Measurements from ENCODE around the gene SPRED3.

Gene SPRED3

GRCh38 chr19:38429055-38429810, 40.7 kb downstream of the SPRED3 start:
- H3K4me3 ChIP-seq (ENCODE audit: low read depth, low read length) = no peak overlapping the region
- no peak for DNase-seq (ENCODE audit: low read depth, low spot score)
- in situ Hi-C loops (cut with HindIII; ENCODE audit: low sequenced_read_pairs) = no loop called here
- TF ChIP-seq CTCF (IDR thresholded peaks at IDR 0.05; ENCODE audit: low read depth, low read length) = no peak

GRCh38 chr19:38429811-38430156, 41.3 kb downstream of the SPRED3 start:
- no peak overlapping the region for H3K4me3 ChIP-seq (ENCODE audit: low read depth, low read length)
- no peak for DNase-seq (ENCODE audit: low read depth, low spot score)
- in situ Hi-C loops (cut with HindIII; ENCODE audit: low sequenced_read_pairs) = no loop called here
- no peak for TF ChIP-seq CTCF (IDR thresholded peaks at IDR 0.05; ENCODE audit: low read depth, low read length)

- no peak for TF ChIP-seq CTCF (IDR thresholded peaks at IDR 0.05; ENCODE audit: low read depth, low read length)
- no peak for DNase-seq (ENCODE audit: low read depth, low spot score)
- no peak overlapping the region for H3K4me3 ChIP-seq (ENCODE audit: low read depth, low read length)
- in situ Hi-C loops (cut with HindIII; ENCODE audit: low sequenced_read_pairs) = no loop called here
Measured at GRCh38 chr19:38430931-38431330, 42.4 kb downstream of the SPRED3 start.

GRCh38 chr19:38433268-38433733, 44.8 kb downstream of the SPRED3 start, which contains the start of gene RYR1:
Gene RYR1, plus strand, starts transcription at chr19:38433691. Its CDS starts 139 bp downstream, at chr19:38433830.
- no peak within 1 kb of the TSS for H3K4me3 ChIP-seq (ENCODE audit: low read depth, low read length)
- in situ Hi-C loops (cut with HindIII; ENCODE audit: low sequenced_read_pairs) = no loop called here
- DNase-seq (ENCODE audit: low read depth, low spot score) = no peak
- TF ChIP-seq CTCF (IDR thresholded peaks at IDR 0.05; ENCODE audit: low read depth, low read length) = no peak

- in situ Hi-C loops (cut with HindIII; ENCODE audit: low sequenced_read_pairs) = no loop called here
- no peak overlapping the region for H3K4me3 ChIP-seq (ENCODE audit: low read depth, low read length)
- no peak for DNase-seq (ENCODE audit: low read depth, low spot score)
Measured at GRCh38 chr19:38434549-38435051, 46.1 kb downstream of the SPRED3 start.

GRCh38 chr19:38437295-38437694, 48.8 kb downstream of the SPRED3 start:
- DNase-seq (ENCODE audit: low read depth, low spot score) = no peak
- no peak overlapping the region for H3K4me3 ChIP-seq (ENCODE audit: low read depth, low read length)
- in situ Hi-C loops (cut with HindIII; ENCODE audit: low sequenced_read_pairs) = no loop called here
- TF ChIP-seq CTCF (IDR thresholded peaks at IDR 0.05; ENCODE audit: low read depth, low read length) = no peak

More at GRCh38 chr19:38434549-38435051, 46.1 kb downstream of the SPRED3 start:
- TF ChIP-seq CTCF (IDR thresholded peaks at IDR 0.05; ENCODE audit: low read depth, low read length) = no peak
